IPS DF 19.7 (cell line): ENCODE measurements around the gene CDV3.
"Not testable (repeated sequence)": the region's sequence is repeated elsewhere in the genome, so short reads cannot be mapped to it uniquely, and the experiment has no call there.

Experiments used
- DNase-seq: peaks from one replicate; pipeline ENCODE4 v3.0.0-alpha.2; 2013; ENCODE audit warnings: low read depth, low spot score

CDV3 gene, protein sequence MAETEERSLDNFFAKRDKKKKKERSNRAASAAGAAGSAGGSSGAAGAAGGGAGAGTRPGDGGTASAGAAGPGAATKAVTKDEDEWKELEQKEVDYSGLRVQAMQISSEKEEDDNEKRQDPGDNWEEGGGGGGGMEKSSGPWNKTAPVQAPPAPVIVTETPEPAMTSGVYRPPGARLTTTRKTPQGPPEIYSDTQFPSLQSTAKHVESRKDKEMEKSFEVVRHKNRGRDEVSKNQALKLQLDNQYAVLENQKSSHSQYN

DNA sequence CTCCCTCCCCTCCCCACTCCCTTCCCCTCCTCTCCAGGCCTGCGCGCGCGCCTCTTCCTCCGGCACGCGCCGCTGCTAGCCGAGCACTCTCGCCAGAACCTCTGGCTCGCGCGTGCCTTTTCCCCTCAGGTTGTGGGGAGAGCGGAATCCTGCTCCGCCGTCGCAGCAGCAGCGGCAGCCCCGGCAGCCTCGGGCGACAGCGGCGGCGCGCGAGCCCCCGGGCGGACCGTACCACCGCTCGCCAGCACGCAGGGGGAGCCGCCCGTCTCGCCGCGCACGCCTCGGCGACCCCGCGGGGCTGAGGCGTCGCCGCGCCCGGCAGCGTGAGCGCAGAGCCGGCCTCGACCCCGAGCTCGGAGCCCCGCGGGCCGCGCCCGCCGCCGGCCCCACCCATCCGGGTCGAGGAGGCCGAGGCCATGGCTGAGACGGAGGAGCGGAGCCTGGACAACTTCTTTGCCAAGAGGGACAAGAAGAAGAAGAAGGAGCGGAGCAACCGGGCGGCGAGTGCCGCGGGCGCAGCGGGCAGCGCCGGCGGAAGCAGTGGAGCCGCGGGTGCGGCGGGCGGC lies at the start of gene CDV3:
Gene CDV3, plus strand, starts transcription at position 58 of the 566 bp plus-strand sequence. Its CDS starts 359 bp downstream, at position 417.
- no peak for DNase-seq

GRCh38 chr3:133523758-133524157 lies 49.7 kb upstream of the CDV3 start:
- DNase-seq, result not testable (repeated sequence)

GRCh38 chr3:133525435-133525834 lies 48.1 kb upstream of the CDV3 start:
- DNase-seq, result no peak

DNA sequence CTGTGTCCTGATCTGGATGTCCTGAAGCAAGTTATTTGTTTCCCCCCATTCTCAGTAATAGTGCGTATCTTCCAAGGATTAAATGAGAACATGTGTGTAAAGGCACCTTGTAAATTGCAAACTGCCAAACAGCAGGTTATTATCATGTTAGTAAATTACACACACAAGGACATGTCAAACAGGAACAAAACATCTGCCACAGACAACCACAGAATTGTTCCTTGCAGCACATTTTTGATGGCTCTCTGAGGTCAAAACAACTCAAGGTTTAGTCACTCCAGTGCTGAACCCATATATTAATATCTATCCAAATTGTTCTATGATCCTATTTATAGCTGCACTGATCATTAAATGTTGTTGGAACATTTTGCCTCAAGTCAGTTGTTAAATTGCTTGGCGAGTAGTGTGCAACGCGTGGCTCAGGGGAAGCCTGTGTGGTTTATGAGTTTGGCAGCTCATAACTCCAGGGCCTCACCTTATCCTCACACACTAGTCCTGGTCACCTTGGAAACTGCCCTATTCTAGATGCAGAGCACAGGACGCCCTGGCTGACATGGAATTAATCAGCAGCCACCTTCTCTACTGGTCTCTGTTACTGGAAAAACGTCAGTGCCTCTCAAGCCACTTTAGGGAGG lies 46.3 kb upstream of the CDV3 start:
- no peak for DNase-seq

GRCh38 chr3:133529809-133530208 lies 43.7 kb upstream of the CDV3 start:
- no peak for DNase-seq

DNA sequence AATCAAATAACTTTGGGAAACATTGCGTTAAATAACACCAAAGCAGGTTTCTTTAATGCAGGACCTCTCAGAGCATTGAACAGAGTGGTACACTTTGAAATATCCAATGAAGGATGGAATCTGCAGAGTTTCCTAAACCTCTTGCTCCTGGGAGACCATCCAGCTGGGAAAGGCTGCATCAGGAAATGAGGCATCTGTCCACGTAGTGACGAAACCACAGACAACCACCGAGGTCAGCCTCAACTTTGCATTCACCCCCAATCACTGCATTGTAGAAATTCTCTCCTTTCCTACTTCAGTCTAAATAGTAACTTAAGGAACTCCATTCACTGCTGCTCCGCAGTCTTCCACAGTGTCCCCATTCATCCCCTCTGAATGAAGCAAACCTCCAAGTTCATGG lies 41.5 kb upstream of the CDV3 start:
- DNase-seq, result no peak

DNA sequence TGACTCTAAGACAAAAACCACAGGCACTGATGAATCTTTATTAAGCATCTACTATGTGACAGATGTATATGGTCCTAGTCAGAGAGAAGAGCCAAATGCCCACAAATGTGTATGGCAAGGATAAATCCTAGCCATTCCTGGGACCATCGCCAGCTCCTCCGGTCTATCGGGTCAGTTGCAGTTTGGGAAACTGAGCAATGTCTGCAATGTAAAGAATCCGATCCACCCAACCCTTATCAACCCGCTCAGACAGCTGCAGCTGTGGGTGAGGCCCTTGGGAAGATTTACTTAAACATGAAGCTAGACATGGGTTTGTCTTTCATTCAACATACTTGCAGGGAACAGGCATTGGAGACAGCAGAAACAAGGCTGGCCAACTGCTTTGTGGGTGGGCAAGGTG lies 40.5 kb upstream of the CDV3 start:
- no peak for DNase-seq

GRCh38 chr3:133535971-133536881 lies 37.3 kb upstream of the CDV3 start:
- DNase-seq, result no peak

DNA sequence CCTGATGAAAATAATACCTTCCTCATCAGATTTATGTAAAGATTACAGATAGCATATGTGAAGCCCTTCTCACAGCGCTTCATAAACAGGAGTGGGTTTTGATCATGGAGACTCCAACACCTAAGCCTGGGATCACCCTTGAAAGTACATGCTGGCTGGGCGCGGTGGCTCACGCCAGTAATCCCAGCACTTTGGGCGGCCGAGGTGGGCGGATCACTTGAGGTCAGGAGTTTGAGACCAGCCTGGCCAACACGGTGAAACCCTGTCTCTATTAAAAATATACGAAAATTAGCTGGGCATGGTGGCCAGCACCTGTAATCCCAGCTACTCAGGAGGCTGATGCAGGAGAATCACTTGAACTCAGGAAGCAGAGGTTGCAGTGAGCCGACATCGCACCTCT lies 36.4 kb upstream of the CDV3 start:
- DNase-seq, result not testable (repeated sequence)

- no peak for DNase-seq
Observed at GRCh38 chr3:133538154-133538553, 35.3 kb upstream of the CDV3 start.

DNA sequence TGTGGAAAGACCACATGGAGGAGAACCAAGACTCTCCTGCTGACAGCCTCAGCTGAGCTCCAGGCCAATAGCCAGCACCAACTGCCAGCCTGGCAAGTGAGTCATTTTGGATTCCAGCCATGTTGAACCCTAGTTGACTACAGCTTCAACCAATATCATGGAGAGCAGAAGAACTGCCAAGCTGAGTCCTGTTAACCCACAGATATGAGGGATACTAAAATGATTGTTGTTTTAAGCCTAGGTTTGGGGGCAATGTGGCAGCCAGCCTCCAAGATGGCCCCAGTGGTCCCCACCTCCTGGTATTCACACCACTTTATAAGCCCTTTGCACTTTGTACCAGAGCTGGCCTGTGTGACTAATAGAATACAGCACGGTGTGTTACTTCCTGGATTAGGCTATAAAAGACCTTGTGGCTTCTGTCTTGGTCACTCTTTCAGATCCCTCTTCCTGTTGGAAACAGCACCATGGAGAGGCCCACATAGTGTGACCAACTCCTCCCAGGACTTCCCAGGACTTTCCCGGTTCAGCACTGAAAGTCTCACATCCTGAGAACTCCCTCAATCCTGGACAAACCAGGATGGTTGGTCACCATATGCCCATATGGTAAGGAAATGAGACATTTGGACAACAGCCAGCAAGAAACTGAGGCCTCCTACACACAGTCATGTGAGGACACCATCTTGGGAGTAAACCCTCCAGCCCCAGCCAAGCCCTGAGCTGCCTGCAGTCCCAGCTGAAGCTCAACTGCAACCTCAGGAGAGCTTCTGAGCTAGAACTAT lies 32.4 kb upstream of the CDV3 start:
- DNase-seq, result no peak

DNA sequence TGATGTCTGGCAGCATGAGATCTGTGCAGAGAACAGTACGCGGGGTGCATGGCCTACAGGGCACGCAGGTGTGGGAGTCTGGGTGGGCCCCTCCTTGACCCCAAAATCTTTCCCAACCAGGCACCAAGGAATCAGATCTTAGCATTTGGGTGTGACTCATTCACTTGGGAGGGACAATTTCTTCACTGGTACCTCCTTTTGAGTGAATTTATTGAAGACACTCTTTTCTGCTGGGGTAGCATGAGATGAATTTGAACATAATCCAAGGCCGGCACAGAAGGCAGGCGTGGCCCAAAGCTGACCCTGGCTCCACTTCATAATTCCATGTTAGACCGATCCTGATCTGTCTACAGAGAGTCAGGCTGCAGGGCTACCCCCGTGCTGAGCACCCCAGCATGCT lies 30.6 kb upstream of the CDV3 start:
- no peak for DNase-seq

GRCh38 chr3:133544983-133545382 lies 28.5 kb upstream of the CDV3 start:
- DNase-seq, result not testable (repeated sequence)

- no peak for DNase-seq
Observed at GRCh38 chr3:133547432-133548041, 25.9 kb upstream of the CDV3 start.

- DNase-seq, result no peak
Observed at GRCh38 chr3:133548090-133548489, 25.4 kb upstream of the CDV3 start.

DNA sequence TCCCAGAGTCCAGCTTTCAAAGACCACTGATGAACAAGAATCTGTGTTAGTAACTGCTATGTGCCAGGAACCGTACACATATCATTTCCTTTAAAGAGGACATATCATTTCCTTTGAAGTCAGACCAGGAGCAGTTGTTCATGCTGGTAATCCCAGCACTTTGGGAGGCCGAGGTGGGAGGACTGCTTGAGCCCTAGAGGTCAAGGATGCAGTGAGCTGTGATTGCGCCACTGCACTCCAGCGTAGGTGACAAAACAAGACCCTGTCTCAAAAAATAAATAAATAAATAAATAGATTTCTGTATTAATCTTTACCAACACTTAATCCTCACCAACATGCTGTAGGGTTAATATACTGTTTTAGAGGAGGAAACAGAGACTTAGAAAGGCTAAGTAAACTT lies 23.9 kb upstream of the CDV3 start:
- DNase-seq, result no peak

DNA sequence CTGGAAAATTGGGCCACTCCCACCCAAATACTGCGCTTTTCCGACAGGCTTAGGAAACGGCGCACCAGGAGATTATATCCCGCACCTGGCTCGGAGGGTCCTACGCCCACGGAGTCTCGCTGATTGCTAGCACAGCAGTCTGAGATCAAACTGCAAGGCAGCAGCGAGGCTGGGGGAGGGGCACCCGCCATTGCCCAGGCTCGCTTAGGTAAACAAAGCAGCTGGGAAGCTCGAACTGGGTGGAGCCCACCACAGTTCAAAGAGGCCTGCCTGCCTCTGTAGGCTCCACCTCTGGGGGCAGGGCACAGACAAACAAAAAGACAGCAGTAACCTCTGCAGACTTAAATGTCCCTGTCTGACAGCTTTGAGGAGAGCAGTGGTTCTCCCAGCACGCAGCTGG lies 21.9 kb upstream of the CDV3 start:
- DNase-seq, result not testable (repeated sequence)

DNA sequence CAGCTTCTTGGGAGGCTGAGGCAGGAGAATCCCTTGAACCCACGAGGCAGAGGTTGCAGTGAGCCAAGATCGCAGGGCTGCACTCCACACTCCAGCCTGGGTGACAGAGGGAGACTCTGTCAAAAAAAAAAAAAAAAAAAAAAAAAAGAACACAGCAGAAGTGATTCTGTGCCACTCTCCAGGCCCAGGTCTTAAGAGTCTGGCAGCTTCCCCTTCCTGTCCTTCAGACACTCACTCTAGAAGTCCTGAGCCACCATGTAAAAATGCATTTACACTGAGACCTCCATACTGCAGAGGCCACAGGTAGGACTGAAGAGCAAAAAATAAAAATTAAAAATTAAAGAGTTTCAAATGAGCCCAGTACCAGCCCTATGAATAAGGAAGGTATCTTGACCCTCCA lies 11.8 kb upstream of the CDV3 start:
- no peak for DNase-seq

DNA sequence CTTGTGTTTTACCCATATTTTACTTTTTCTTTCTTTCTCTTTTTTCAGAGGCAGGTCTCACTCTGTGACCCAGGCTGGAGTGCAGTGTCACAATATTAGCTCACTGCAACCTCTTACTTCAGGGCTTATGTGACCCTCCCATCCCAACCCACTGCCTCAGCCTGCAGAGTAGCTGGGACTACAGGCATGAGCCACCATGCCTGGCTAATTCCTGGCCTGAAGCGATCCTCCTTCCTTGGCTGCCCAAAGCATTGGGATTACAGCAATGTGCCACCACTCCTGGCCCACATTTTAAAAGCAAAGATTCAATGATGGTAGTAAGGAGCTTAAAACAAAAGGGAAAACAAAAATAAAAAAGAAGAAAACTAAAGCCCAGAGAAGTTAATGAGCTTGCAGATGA lies 11.1 kb upstream of the CDV3 start:
- DNase-seq, result no peak

DNA sequence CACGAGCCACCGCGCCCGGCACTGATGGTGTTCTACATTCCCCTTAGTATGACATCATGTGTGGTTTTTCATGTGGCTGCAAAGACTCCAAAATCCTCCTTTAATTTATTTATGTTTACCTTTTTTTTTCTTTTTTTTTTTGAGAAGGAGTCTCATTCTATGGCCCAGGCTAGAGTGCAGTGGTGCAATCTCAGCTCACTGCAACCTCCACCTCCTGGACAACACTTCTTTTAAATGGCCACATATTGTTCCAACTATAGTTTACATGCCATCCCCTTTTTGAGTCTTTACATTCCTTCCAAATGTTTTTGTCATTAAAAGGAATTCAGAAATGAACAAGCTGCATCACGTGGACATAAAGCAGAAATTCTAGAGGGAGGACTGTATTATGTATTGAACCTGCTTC lies 10.3 kb upstream of the CDV3 start:
- DNase-seq, result no peak

DNA sequence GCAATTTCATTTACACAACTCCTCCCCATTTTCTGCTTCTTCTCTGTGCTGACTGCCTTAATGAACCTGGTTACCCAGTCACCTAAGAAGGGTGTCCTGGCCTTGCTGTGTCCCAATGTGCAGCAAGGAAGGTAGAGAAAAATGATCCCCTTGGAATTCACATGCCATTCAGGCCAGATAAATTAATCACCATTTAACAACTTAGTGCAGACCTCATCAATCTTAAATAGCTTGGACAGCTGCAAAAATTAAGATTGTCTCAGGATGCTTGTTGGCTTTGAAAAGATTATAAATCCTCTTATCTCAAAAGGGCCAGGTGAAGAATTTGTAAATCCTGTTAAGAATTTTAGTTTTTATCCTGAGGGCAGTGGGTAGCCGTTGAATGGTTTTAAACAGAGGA lies 9.7 kb upstream of the CDV3 start:
- DNase-seq, result no peak
